ENCODE results near the gene CLSTN2.

DNA sequence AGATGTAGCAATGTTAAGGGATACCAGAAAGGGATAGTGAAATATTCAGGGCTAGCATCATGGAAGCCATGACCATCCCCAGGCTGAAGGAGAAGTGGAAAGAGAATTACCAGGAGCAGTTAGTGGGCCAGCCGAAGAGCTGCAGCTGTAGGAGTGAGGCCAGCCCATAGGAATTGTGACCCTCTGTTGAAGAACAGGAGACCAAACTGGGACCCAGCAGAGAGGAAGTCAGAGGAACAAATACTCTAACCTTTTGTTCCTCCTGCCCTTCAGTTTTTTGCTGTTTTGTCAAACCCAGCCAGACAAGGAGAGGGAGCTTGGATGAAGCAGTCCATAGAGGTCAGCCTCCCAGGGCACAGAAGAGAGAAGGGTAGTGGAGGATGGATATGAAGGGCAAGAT, 115.4 kb downstream of the CLSTN2 start:
- TF ChIP-seq CTCF (IDR thresholded peaks at IDR 0.05 in 8 of 11, conservative IDR thresholded peaks at IDR 0.05 in 3 of 11), result no peak
- TF ChIP-seq POLR2AphosphoS5 (IDR thresholded peaks at IDR 0.05), result no peak
